Endothelial cell of umbilical vein (primary cell): ENCODE data around the gene NXN. TPM values are rescaled to one million over a fixed set of nuclear protein-coding genes. Genes with fewer than 3 reads are reported as not detected.

Experiments
- BruUV-seq: library from RNA; stranded (reverse); fragments of 400-500 nt; replicated peaks from 2 replicates; lab custom pipeline; 2021; lab: Mats Ljungman, UMichigan
- CTCF ChIA-PET: fragments of 300-600, 350-600 bp; sonication (Branson Sonifier 250); formaldehyde crosslinking; loops from one replicate; lab custom pipeline; 2021; ENCODE audit warnings: antibody characterized with exemption, inconsistent platforms; lab: Charles Lee
- POLR2A ChIA-PET: fragments of 300-600, 350-600 bp; sonication (Branson Sonifier 250); formaldehyde crosslinking; loops from one replicate; lab custom pipeline; 2021; ENCODE audit warnings: antibody characterized with exemption, inconsistent platforms; lab: Charles Lee
- DNase-seq: peaks from one replicate; pipeline ENCODE4 v3.0.0-alpha.2; 2011; ENCODE audit warnings: low read depth, low spot score
- FAIRE-seq: peaks from 2 replicates; lab custom pipeline; 2011; peaks lifted over from hg19 to GRCh38; lab: Jason Lieb, UNC
- H2AFZ ChIP-seq: 2 replicates; pipeline ENCODE4 v1.6.0; 2012; ENCODE audit warnings: low read depth, low read length, control low read depth, inconsistent platforms
- H3K27ac ChIP-seq: 2 replicates; pipeline ENCODE4 v1.5.1; 2011; ENCODE audit warnings: low read depth, mild to moderate bottlenecking, control low read depth, low read length, moderate library complexity; ENCODE audit not compliant: insufficient read depth
- H3K27me3 ChIP-seq, 2 experiments: 2 replicates each; pipeline versions ENCODE4 v1.6.0 to v1.6.1; 2011; ENCODE audit warnings: low read length in 2 of 2, mixed read lengths in 1 of 2; ENCODE audit not compliant: control insufficient read depth in 2 of 2, insufficient read depth in 2 of 2
- H3K36me3 ChIP-seq, 2 experiments: 2 replicates in 1 of 2; 3 replicates in 1 of 2; pipeline ENCODE4 v1.5.1; 2011; ENCODE audit warnings: low read length in 2 of 2, mild to moderate bottlenecking in 1 of 2, moderate library complexity in 1 of 2; ENCODE audit not compliant: control insufficient read depth in 2 of 2, insufficient read depth in 2 of 2; ENCODE audit errors: extremely low read depth in 1 of 2
- H3K4me1 ChIP-seq: 3 replicates; pipeline ENCODE4 v1.5.1; 2011; ENCODE audit warnings: mild to moderate bottlenecking, low read length; ENCODE audit not compliant: control insufficient read depth, insufficient read depth; ENCODE audit errors: extremely low read depth
- H3K4me2 ChIP-seq: 2 replicates; pipeline ENCODE4 v1.6.1; 2011; ENCODE audit warnings: low read length, control low read depth, mixed read lengths; ENCODE audit not compliant: insufficient read depth
- H3K4me3 ChIP-seq, 3 experiments: fragments of 200-600 bp in 1 of 3; sonication (generic), shearing (Covaris generic) in 1 of 3; replicated peaks in 1 of 3; 2 replicates each; pipeline ENCODE4 v1.5.1; 2011 to 2016; ENCODE audit warnings: control low read depth in 3 of 3, low read length in 3 of 3, mild to moderate bottlenecking in 2 of 3, inconsistent platforms in 1 of 3, low read depth in 1 of 3, moderate library complexity in 1 of 3; ENCODE audit not compliant: insufficient read depth in 1 of 3
- H3K79me2 ChIP-seq: 2 replicates; pipeline ENCODE4 v1.6.0; 2012; ENCODE audit warnings: low read length, inconsistent platforms; ENCODE audit not compliant: control insufficient read depth, insufficient read depth
- H3K9ac ChIP-seq: replicated peaks from 2 replicates; pipeline ENCODE3; 2011; ENCODE audit warnings: low read length, control low read depth; ENCODE audit not compliant: insufficient read depth; ENCODE audit errors: extremely low read depth
- H3K9me1 ChIP-seq: replicated peaks from 3 replicates; pipeline ENCODE4 v1.6.0; 2011; ENCODE audit warnings: mild to moderate bottlenecking, low read length; ENCODE audit not compliant: control insufficient read depth, insufficient read depth; ENCODE audit errors: extremely low read depth
- H3K9me3 ChIP-seq: replicated peaks from 2 replicates; pipeline ENCODE4 v1.5.1; 2012; ENCODE audit warnings: low read length, inconsistent platforms; ENCODE audit not compliant: control insufficient read depth, insufficient read depth
- H4K20me1 ChIP-seq: replicated peaks from 2 replicates; pipeline ENCODE3; 2011; ENCODE audit warnings: mild to moderate bottlenecking, low read length; ENCODE audit not compliant: control insufficient read depth, insufficient read depth; ENCODE audit errors: extremely low read depth
- EZH2 ChIP-seq: IDR thresholded peaks from 2 replicates; pipeline ENCODE4 v1.6.1; 2012; ENCODE audit warnings: borderline replicate concordance, low read depth, mild to moderate bottlenecking, moderate library complexity, low read length, inconsistent platforms; ENCODE audit not compliant: severe bottlenecking
- FOS ChIP-seq: IDR thresholded peaks from 2 replicates; pipeline ENCODE4 v1.6.1; 2011; ENCODE audit warnings: mild to moderate bottlenecking, low read length, moderate library complexity, borderline replicate concordance; ENCODE audit not compliant: insufficient read depth
- GATA2 ChIP-seq: IDR thresholded peaks from 2 replicates; pipeline ENCODE4 v1.7.0; 2011; ENCODE audit warnings: low read depth, mild to moderate bottlenecking, moderate library complexity, mixed read lengths, low read length; ENCODE audit not compliant: insufficient read length, insufficient read depth
- JUN ChIP-seq: IDR thresholded peaks from 2 replicates; pipeline ENCODE4 v1.6.1; 2011; ENCODE audit warnings: borderline replicate concordance, low read depth; ENCODE audit not compliant: insufficient read length, insufficient read depth
- MYC ChIP-seq: IDR thresholded peaks from one replicate; pipeline ENCODE4 v1.6.1; 2011; ENCODE audit warnings: mild to moderate bottlenecking, low read depth, low read length
- POLR2A ChIP-seq: IDR thresholded peaks from 2 replicates; pipeline ENCODE4 v1.6.1; 2012; ENCODE audit warnings: low read depth, mild to moderate bottlenecking, control low read depth, low read length
- POLR2AphosphoS5 ChIP-seq: IDR thresholded peaks from 2 replicates; pipeline ENCODE4 v1.6.1; 2012; ENCODE audit warnings: low read depth, mild to moderate bottlenecking, control low read depth, low read length, moderate library complexity; ENCODE audit not compliant: insufficient read depth
- dilution Hi-C: fragments of 300-500 bp; cut with MboI; formaldehyde crosslinking; loops from one replicate; pipeline ENCODE4 v1.15.0; 2019; ENCODE audit warnings: low sequenced_read_pairs; ENCODE audit not compliant: extremely low pct_ligation_motif_present
- intact Hi-C: fragments of 100-400 bp; cut with micrococcal nuclease; formaldehyde crosslinking; loops from one replicate; pipeline ENCODE4 v1.10.0; 2022
- polyA plus RNA-seq, 4 experiments: library from polyadenylated mRNA; depleted of rRNA in 3 of 4; stranded (reverse) in 3 of 4; unstranded in 1 of 4; fragments of >200 nt; gene quantifications; 2 replicates each; pipeline versions ENCODE4 v1.2.1 to v1.2.3, GENCODE V29; 2011 to 2012; ENCODE audit warnings: missing spikeins in 1 of 4
- total RNA-seq: library from RNA; stranded (reverse); gene quantifications from 2 replicates; pipeline ENCODE4 v1.2.3, GENCODE V29; 2021
- TF ChIP-seq, protein P1 (sequence below), 2 donors: IDR thresholded peaks; 1 replicate in 1 of 2; 2 replicates in 1 of 2; pipeline ENCODE4 v1.5.1; 2011; ENCODE audit warnings: low read length in 2 of 2, mild to moderate bottlenecking in 2 of 2, moderate library complexity in 2 of 2, control low read depth in 1 of 2, inconsistent platforms in 1 of 2, low read depth in 1 of 2; ENCODE audit not compliant: insufficient read depth in 1 of 2; ENCODE audit errors: extremely low read depth in 1 of 2
- TF ChIP-seq, protein P2 (sequence below): IDR thresholded peaks from 2 replicates; pipeline ENCODE4 v1.6.1; 2011; ENCODE audit not compliant: insufficient read depth, insufficient read length

Gene NXN
- total and polyA plus RNA-seq, 2 donors (not counting 3 experiments of a cell fraction or from before 2014, with no cell fraction given), result 69.5 to 77.3 TPM

DNA sequence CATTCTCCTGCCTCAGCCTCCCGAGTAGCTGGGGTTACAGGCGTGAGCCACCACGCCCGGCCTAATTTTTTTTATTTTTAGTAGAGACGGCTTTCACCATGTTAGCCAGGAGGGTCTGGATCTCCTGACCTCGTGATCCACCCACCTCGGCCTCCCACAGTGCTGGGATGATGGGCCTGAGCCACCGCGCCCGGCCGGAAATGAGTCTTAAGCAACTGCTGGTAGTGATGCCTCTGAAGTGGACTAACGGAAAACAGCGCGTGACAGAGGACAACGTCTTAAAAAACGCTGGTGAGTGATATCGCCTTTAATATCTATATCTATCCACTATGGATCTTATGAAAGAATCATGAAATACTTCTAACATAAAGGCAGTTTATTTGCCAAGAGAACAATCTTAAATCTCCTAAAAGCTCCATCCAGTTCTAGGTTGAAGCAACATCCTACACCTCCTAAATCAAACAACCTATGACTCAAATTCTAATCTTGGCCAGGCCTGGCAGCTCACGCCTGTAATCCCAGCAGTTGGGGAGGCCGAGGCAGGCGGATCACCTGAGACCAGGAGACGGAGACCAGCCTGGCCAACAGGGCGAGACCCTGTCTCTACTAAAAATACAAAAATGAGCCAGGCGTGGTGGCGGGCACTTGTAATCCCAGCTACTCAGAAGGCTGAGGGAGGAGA lies 69.8 kb downstream of the NXN start:
- no peak overlapping the region for H3K4me3 ChIP-seq
- POLR2A ChIA-PET, result interaction anchor here (0.6 to 0.7 kb wide), 2 partner anchors 47 to 121 kb away, joined by 5 read pairs; no protein-coding TSS in a partner anchor
- CTCF ChIA-PET, result interaction anchor here (1.1 to 2.4 kb wide), 6 partner anchors 9 to 87 kb away, joined by 3 to 16 read pairs (median 4); partner anchors contain the start of gene TIMM22
- intact Hi-C loops (no loop called here), dilution Hi-C loops (no loop called here)
- no peak for FAIRE-seq
- H3K4me1 ChIP-seq, result peaks cover 11% of the 10 kb centered on the region
- H3K27me3 ChIP-seq, result no peaks in the 10 kb centered on the region
- no peak overlapping the region for H2AFZ ChIP-seq
- H3K9ac ChIP-seq, result no peak overlapping the region
- H3K27ac ChIP-seq, result no peak overlapping the region
- DNase-seq, result no peak
- H3K9me3 ChIP-seq, result no peaks in the 10 kb centered on the region
- TF ChIP-seq EZH2, result no peak
- TF ChIP-seq MYC, result no peak
- no peak for TF ChIP-seq POLR2A
- TF ChIP-seq, protein P1, sequence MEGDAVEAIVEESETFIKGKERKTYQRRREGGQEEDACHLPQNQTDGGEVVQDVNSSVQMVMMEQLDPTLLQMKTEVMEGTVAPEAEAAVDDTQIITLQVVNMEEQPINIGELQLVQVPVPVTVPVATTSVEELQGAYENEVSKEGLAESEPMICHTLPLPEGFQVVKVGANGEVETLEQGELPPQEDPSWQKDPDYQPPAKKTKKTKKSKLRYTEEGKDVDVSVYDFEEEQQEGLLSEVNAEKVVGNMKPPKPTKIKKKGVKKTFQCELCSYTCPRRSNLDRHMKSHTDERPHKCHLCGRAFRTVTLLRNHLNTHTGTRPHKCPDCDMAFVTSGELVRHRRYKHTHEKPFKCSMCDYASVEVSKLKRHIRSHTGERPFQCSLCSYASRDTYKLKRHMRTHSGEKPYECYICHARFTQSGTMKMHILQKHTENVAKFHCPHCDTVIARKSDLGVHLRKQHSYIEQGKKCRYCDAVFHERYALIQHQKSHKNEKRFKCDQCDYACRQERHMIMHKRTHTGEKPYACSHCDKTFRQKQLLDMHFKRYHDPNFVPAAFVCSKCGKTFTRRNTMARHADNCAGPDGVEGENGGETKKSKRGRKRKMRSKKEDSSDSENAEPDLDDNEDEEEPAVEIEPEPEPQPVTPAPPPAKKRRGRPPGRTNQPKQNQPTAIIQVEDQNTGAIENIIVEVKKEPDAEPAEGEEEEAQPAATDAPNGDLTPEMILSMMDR (IDR thresholded peaks at IDR 0.05; ENCODE audit: extremely low read depth in 1 of 2, insufficient read depth in 1 of 2, low read depth in 1 of 2, low read length in 2 of 2), result no peak
- no peak for TF ChIP-seq FOS
- no peak for TF ChIP-seq GATA2
- TF ChIP-seq, protein P2, sequence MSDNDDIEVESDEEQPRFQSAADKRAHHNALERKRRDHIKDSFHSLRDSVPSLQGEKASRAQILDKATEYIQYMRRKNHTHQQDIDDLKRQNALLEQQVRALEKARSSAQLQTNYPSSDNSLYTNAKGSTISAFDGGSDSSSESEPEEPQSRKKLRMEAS, result no peak
- no peak for TF ChIP-seq POLR2AphosphoS5
- no peak for TF ChIP-seq JUN
- H3K36me3 ChIP-seq, result no peaks in the 10 kb centered on the region
- no peaks in the 10 kb centered on the region for H3K9me1 ChIP-seq
- H4K20me1 ChIP-seq, result no peaks in the 10 kb centered on the region
- no TSS peak for BruUV-seq
- no peak overlapping the region for H3K4me2 ChIP-seq
- H3K79me2 ChIP-seq, result no peaks in the 10 kb centered on the region
